HFFc6 (cell line): Measurements from ENCODE around the gene CAPN10. TPM values are rescaled to one million over a fixed set of nuclear protein-coding genes. Genes with fewer than 3 reads are reported as not detected.

Source experiments
- DNase-seq: peaks from one replicate; pipeline ENCODE4 v3.0.0-alpha.2; 2018
- H3K27ac Mint-ChIP-seq: 2 replicates; pipeline ENCODE4 v1.8.0; 2020; ENCODE audit warnings: mild to moderate bottlenecking, mixed read lengths
- H3K27me3 Mint-ChIP-seq: 2 replicates; pipeline ENCODE4 v1.8.0; 2021; ENCODE audit warnings: mild to moderate bottlenecking, moderate library complexity, mixed read lengths; ENCODE audit not compliant: insufficient read depth
- H3K36me3 Mint-ChIP-seq: 2 replicates; pipeline ENCODE4 v1.8.0; 2021; ENCODE audit warnings: low read depth, mixed read lengths
- H3K4me1 Mint-ChIP-seq: 2 replicates; pipeline ENCODE4 v1.8.0; 2020; ENCODE audit warnings: low read depth, mixed read lengths
- H3K4me3 Mint-ChIP-seq: 2 replicates; pipeline ENCODE4 v1.8.0; 2020; ENCODE audit warnings: mild to moderate bottlenecking, moderate library complexity, mixed read lengths
- H3K9me3 Mint-ChIP-seq: 2 replicates; pipeline ENCODE4 v1.8.0; 2020; ENCODE audit warnings: mild to moderate bottlenecking, mixed read lengths
- total RNA-seq, 6 experiments: library from RNA; stranded (reverse); fragmentation: NEBNext Ultra II Directional; extraction: Animal tissue kit (Norgen Biotek cat#: 25700); gene quantifications; 2 replicates in 1 of 6; 3 replicates in 5 of 6; pipeline ENCODE4 v1.2.3, GENCODE V29; 2021
- TF ChIP-seq, protein P1 (sequence below): fragments of 200-600 bp; sonication (generic); IDR thresholded peaks from 2 replicates; pipeline ENCODE4 v1.5.0; 2021; ENCODE audit warnings: antibody characterized with exemption, mild to moderate bottlenecking

CAPN10 gene
- total RNA-seq, 6 experiments from 2014 or later = 13.9 to 20.5 (median 15.0) TPM

DNA sequence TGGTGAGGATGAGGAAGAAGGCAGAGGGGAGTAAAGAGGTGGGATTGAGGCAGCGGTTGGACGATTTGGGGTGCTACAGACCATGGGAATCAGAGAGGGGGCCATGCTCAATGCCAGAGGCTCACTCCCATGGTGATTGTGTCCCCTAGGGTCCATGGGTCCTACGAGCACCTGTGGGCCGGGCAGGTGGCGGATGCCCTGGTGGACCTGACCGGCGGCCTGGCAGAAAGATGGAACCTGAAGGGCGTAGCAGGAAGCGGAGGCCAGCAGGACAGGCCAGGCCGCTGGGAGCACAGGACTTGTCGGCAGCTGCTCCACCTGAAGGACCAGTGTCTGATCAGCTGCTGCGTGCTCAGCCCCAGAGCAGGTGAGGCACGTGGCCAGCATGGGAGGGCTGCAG lies 5.2 kb downstream of the CAPN10 start:
- Mint-ChIP-seq H3K27ac (peak overlapping the region; percentile 30; the same call in 1 of the 2 replicates), H3K9me3 (no peaks in the 10 kb centered on the region), H3K4me3 (no peak overlapping the region), H3K27me3 (peaks cover 1% of the 10 kb centered on the region), H3K4me1 (peaks cover 28% of the 10 kb centered on the region), H3K36me3 (no peaks in the 10 kb centered on the region; the same call in 1 of the 2 replicates)
- TF ChIP-seq, protein P1, sequence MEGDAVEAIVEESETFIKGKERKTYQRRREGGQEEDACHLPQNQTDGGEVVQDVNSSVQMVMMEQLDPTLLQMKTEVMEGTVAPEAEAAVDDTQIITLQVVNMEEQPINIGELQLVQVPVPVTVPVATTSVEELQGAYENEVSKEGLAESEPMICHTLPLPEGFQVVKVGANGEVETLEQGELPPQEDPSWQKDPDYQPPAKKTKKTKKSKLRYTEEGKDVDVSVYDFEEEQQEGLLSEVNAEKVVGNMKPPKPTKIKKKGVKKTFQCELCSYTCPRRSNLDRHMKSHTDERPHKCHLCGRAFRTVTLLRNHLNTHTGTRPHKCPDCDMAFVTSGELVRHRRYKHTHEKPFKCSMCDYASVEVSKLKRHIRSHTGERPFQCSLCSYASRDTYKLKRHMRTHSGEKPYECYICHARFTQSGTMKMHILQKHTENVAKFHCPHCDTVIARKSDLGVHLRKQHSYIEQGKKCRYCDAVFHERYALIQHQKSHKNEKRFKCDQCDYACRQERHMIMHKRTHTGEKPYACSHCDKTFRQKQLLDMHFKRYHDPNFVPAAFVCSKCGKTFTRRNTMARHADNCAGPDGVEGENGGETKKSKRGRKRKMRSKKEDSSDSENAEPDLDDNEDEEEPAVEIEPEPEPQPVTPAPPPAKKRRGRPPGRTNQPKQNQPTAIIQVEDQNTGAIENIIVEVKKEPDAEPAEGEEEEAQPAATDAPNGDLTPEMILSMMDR = no peak
- no peak for DNase-seq

DNA sequence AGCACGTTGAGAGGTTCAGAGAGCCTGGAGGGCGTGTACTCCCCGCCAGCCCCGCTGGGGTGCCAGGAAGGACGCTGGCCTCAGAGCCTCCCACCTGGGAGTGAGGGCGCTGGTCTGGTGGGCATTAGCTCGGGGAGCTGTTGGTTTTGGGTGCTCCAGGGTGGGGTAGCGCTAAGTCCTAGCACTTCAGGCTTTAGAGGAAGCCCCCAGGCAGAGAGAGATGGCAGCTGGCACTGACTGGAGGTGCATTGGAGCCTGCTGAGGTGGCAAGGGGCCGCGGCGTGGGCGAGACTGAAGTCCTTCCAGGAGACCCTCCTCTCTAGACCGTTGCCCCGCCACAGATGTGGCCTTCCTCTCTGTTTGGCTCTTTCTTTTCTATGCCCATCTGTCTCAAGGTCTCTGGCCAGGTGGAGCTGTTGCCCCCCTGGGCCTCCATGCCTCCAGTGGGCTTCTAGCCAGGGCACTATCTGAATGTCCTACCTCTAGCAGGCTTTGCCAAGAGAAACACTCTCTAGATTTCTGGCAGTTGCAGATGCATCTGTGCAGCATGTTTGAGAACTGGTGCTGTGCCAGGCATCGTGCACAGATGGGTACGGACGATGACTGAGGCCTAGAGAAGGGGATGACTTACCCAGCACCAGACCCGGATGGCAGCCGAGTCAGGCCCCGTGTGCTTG lies 6.6 kb downstream of the CAPN10 start:
- H3K4me3 Mint-ChIP-seq = no peak overlapping the region
- H3K27me3 Mint-ChIP-seq = no peaks in the 10 kb centered on the region; the same call in none of the 2 replicates
- no peak for DNase-seq
- H3K36me3 Mint-ChIP-seq = no peaks in the 10 kb centered on the region; the same call in 1 of the 2 replicates
- TF ChIP-seq, protein P1 = no peak
- peaks cover 18% of the 10 kb centered on the region for H3K4me1 Mint-ChIP-seq
- no peak overlapping the region for H3K27ac Mint-ChIP-seq
- no peaks in the 10 kb centered on the region for H3K9me3 Mint-ChIP-seq

DNA sequence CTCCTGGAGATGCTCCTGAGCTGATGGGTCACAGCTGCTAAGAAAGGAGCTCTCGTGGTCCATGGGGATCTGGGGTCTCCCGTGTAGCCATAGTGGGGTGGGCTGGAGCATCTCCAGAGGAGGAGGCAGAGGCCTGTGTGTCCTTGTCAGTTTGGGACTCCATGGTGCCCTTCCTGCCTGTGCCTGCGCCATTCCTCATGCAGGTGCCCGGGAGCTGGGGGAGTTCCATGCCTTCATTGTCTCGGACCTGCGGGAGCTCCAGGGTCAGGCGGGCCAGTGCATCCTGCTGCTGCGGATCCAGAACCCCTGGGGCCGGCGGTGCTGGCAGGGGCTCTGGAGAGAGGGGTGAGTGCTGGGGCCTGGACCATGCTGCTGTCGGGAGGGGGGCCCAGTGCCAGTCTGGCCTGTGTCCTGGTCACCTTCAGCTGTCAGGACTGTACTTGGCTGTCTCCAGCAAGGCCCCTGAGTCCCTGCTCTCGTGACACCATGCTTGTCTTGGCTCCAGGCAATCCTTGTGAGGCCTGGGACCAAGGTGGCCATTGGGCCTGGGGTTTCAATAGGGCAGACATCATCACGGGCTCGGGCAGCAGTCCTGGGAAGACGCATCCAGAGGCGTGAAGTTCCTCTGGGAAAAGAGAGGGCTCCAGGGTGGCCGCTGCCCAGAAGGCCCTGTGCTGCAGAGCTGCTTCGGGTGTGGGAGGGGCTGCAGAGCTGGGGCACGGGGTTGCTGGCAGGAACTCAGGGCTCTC lies 7.3 kb downstream of the CAPN10 start:
- TF ChIP-seq, protein P1 = no peak
- no peak for DNase-seq
- H3K27me3 Mint-ChIP-seq = no peaks in the 10 kb centered on the region; the same call in none of the 2 replicates

DNA sequence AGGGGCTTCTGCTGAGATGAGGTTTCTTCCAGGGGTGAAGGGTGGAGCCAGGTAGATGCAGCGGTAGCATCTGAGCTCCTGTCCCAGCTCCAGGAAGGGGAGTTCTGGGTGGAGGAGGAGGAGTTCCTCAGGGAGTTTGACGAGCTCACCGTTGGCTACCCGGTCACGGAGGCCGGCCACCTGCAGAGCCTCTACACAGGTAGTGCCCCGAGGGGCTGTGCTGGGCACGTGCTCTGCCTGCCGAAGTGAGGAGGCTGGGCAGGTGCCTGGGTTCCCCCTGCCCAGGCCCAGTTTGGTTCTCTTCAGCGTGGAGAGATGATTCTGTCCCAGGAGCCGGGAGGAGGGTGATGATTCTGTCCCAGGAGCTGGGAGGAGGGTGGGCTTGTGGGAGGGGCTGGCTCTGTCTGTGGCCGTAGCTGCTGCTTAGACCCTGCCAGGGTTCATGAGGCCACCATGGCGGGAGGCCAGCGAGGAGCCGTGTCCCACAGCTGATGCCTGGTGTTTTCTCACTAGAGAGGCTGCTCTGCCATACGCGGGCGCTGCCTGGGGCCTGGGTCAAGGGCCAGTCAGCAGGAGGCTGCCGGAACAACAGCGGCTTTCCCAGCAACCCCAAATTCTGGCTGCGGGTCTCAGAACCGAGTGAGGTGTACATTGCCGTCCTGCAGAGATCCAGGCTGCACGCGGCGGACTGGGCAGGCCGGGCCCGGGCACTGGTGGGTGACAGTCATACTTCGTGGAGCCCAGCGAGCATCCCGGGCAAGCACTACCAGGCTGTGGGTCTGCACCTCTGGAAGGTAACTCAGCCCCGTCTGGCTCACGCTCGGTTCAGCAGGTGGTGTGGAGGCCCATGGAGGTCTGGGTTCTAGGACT lies 8.2 kb downstream of the CAPN10 start:
- no peak overlapping the region for H3K27ac Mint-ChIP-seq
- no peak overlapping the region for H3K4me3 Mint-ChIP-seq
- peaks cover 8% of the 10 kb centered on the region for H3K4me1 Mint-ChIP-seq
- no peaks in the 10 kb centered on the region; the same call in none of the 2 replicates for H3K27me3 Mint-ChIP-seq
- no peak for DNase-seq
- no peaks in the 10 kb centered on the region; the same call in 1 of the 2 replicates for H3K36me3 Mint-ChIP-seq
- TF ChIP-seq, protein P1 = no peak
- H3K9me3 Mint-ChIP-seq = no peaks in the 10 kb centered on the region

More for the DNA sequence above, 7.3 kb downstream of the CAPN10 start:
- Mint-ChIP-seq H3K27ac (no peak overlapping the region), H3K4me3 (no peak overlapping the region), H3K4me1 (peaks cover 11% of the 10 kb centered on the region), H3K36me3 (no peaks in the 10 kb centered on the region; the same call in 1 of the 2 replicates), H3K9me3 (no peaks in the 10 kb centered on the region)

DNA sequence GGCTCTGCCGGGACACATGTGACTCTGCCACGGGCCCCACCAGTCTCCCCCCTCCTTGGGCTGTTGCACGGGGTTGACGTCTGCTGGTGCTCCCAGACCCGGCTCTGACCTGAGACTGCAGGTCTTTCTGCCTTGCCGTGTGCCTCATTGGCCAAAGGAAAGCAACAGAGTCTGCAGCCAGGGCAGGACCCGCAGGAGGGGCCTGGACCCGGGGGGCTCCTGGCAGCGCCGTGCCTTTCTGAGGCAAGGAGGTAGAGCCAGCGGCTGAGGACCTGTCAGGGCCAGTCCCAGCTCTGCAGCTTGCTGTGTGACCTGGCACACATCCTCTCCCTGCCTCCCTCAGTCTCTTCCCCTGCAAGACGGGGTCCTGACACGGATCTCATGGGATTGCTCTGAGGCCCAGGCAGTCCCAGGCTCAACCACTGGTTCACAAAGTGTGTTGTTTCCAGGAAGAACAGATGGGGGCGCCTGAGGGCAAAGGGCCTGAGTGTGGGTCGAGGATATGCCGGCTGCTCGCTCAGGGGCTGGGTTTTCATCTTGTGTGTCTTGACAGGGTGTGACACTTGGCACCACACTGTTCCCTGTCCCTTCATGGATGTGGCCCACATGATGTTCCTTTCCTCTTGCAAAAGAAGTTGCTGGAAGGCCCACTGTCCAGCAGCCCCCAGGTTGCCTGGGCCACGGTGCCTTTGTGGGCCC lies 9.0 kb downstream of the CAPN10 start:
- H3K27me3 Mint-ChIP-seq = no peaks in the 10 kb centered on the region; the same call in none of the 2 replicates
- H3K9me3 Mint-ChIP-seq = no peaks in the 10 kb centered on the region
- H3K36me3 Mint-ChIP-seq = no peaks in the 10 kb centered on the region; the same call in 1 of the 2 replicates
- TF ChIP-seq, protein P1 = peak; percentile 41; the same call in 1 of the 2 replicates
- H3K4me1 Mint-ChIP-seq = peaks cover 8% of the 10 kb centered on the region
- no peak overlapping the region for H3K4me3 Mint-ChIP-seq
- H3K27ac Mint-ChIP-seq = no peak overlapping the region
- DNase-seq = no peak
